HG02763 (cell line): ENCODE measurements around the gene IREB2.
"Not testable (repeated sequence)": the region's sequence is repeated elsewhere in the genome, so short reads cannot be mapped to it uniquely, and the experiment has no call there.

Experiments
- ATAC-seq: cut with Tn5 transposase; IDR thresholded peaks from one replicate; pipeline ENCODE4 v1.9.1; 2021; ENCODE audit warnings: mild to moderate bottlenecking, moderate library complexity; ENCODE audit not compliant: unreplicated experiment

IREB2 gene

GRCh38 chr15:78461171-78461888 lies 23.3 kb downstream of the IREB2 start:
- ATAC-seq = no peak

- ATAC-seq = no peak
These were observed 31.0 kb downstream of the IREB2 start for GRCh38 chr15:78469031-78469430.

- no peak for ATAC-seq
These were observed 39.3 kb downstream of the IREB2 start for GRCh38 chr15:78477295-78477694.

GRCh38 chr15:78479650-78480049 lies 41.6 kb downstream of the IREB2 start:
- no peak for ATAC-seq

- no peak for ATAC-seq
These were observed 43.9 kb downstream of the IREB2 start for GRCh38 chr15:78481917-78482316.

- ATAC-seq = no peak
These were observed 54.9 kb downstream of the IREB2 start for GRCh38 chr15:78492872-78493271.

- ATAC-seq = no peak
These were observed 63.8 kb downstream of the IREB2 start for GRCh38 chr15:78501857-78502256.

- no peak for ATAC-seq
These were observed 64.6 kb downstream of the IREB2 start for GRCh38 chr15:78502641-78503040.

- ATAC-seq = peak; percentile 84
These were observed 69.2 kb downstream of the IREB2 start, which contains the start of gene HYKK for GRCh38 chr15:78506971-78507830. Gene HYKK, plus strand, starts transcription at chr15:78507577. Its CDS starts 5,512 bp downstream, at chr15:78513089.

- ATAC-seq = peak; percentile 27
These were observed 69.8 kb downstream of the IREB2 start for GRCh38 chr15:78507831-78508160.

- ATAC-seq = no peak
These were observed 70.3 kb downstream of the IREB2 start for GRCh38 chr15:78508272-78508671.

- ATAC-seq = no peak
These were observed 71.8 kb downstream of the IREB2 start for GRCh38 chr15:78509726-78510312.

GRCh38 chr15:78520035-78520434 lies 82.0 kb downstream of the IREB2 start:
- ATAC-seq = not testable (repeated sequence)

GRCh38 chr15:78524230-78524629 lies 86.2 kb downstream of the IREB2 start:
- ATAC-seq = no peak

- no peak for ATAC-seq
These were observed 89.3 kb downstream of the IREB2 start for GRCh38 chr15:78527325-78527724.

- ATAC-seq = no peak
These were observed 95.3 kb downstream of the IREB2 start for GRCh38 chr15:78533331-78533730.

- ATAC-seq = no peak
These were observed 98.1 kb downstream of the IREB2 start for GRCh38 chr15:78536134-78536533.

GRCh38 chr15:78537266-78537905 lies 99.4 kb downstream of the IREB2 start:
- no peak for ATAC-seq

GRCh38 chr15:78538358-78538757 lies 100.3 kb downstream of the IREB2 start:
- no peak for ATAC-seq

GRCh38 chr15:78539464-78540140 lies 101.6 kb downstream of the IREB2 start:
- ATAC-seq = not testable (repeated sequence)
